HEK293 (cell line): Measurements from ENCODE around the gene MPPED1.

Experiments used
- CTCF ChIA-PET: fragments of 350-600 bp; formaldehyde crosslinking; extraction: SDS; loops from one replicate; lab custom pipeline; 2021; ENCODE audit warnings: antibody characterized with exemption; lab: Yijun Ruan, JAX
- POLR2A ChIA-PET: fragments of 300-600 bp; formaldehyde crosslinking; extraction: SDS; loops from one replicate; lab custom pipeline; 2020; ENCODE audit warnings: antibody characterized with exemption, inconsistent platforms; lab: Yijun Ruan, JAX
- H3K27ac ChIP-seq: fragments of 200-500 bp; sonication (Bioruptor generic); 2 replicates; pipeline ENCODE4 v1.5.1; 2014; ENCODE audit warnings: low read depth, low read length, control low read depth, inconsistent platforms; ENCODE audit errors: extremely low read depth
- H3K36me3 ChIP-seq, 2 experiments: fragments of 200-500 bp in 1 of 2; sonication (Bioruptor generic) in 1 of 2; 1 replicate in 1 of 2; 2 replicates in 1 of 2; pipeline ENCODE4 v1.5.1; 2014 to 2017; ENCODE audit warnings: inconsistent platforms in 2 of 2, low read length in 2 of 2; ENCODE audit not compliant: control insufficient read depth in 2 of 2, insufficient read depth in 1 of 2
- H3K4me1 ChIP-seq: fragments of 200-500 bp; sonication (Bioruptor generic); 2 replicates; pipeline ENCODE4 v1.5.1; 2014; ENCODE audit warnings: mild to moderate bottlenecking, low read length, inconsistent platforms; ENCODE audit not compliant: control insufficient read depth, insufficient read depth
- H3K4me3 ChIP-seq: 2 replicates; pipeline ENCODE4 v1.5.1; 2011; ENCODE audit warnings: low read depth, mild to moderate bottlenecking, control low read depth, low read length, moderate library complexity
- H3K9me3 ChIP-seq: fragments of 200-500 bp; sonication (Bioruptor generic); 2 replicates; pipeline ENCODE4 v1.5.1; 2014; ENCODE audit warnings: low read depth, low read length, inconsistent platforms; ENCODE audit not compliant: control insufficient read depth, insufficient read depth
- BCL11A ChIP-seq: fragments of 450-650 bp; formaldehyde crosslinking; IDR thresholded peaks from 2 replicates; pipeline ENCODE4 v1.5.1; 2016; ENCODE audit warnings: low read depth, missing biosample characterization, missing genetic modification characterization
- GLI2 ChIP-seq: fragments of 450-650 bp; formaldehyde crosslinking; IDR thresholded peaks from 2 replicates; pipeline ENCODE4; 2017; ENCODE audit warnings: missing biosample characterization, missing genetic modification characterization, low read depth, borderline replicate concordance
- GLIS2 ChIP-seq: fragments of 450-650 bp; formaldehyde crosslinking; IDR thresholded peaks from 2 replicates; pipeline ENCODE4 v1.5.1; 2016; ENCODE audit warnings: missing biosample characterization, missing genetic modification characterization
- KLF10 ChIP-seq: fragments of 450-650 bp; IDR thresholded peaks from 2 replicates; pipeline ENCODE4 v1.5.1; 2018; ENCODE audit warnings: missing biosample characterization, mild to moderate bottlenecking, missing genetic modification characterization
- PRDM1 ChIP-seq: fragments of 450-650 bp; formaldehyde crosslinking; IDR thresholded peaks from 2 replicates; pipeline ENCODE4; 2016; ENCODE audit warnings: missing biosample characterization, missing genetic modification characterization
- ZBTB1 ChIP-seq: fragments of 450-650 bp; formaldehyde crosslinking; IDR thresholded peaks from 2 replicates; pipeline ENCODE4 v1.5.1; 2016; ENCODE audit warnings: missing biosample characterization, missing genetic modification characterization
- ZBTB17 ChIP-seq: fragments of 450-650 bp; formaldehyde crosslinking; IDR thresholded peaks from 2 replicates; pipeline ENCODE4 v1.5.1; 2016; ENCODE audit warnings: missing biosample characterization, missing genetic modification characterization
- ZFP41 ChIP-seq: fragments of 450-650 bp; formaldehyde crosslinking; IDR thresholded peaks from 2 replicates; pipeline ENCODE4 v1.5.1; 2016; ENCODE audit warnings: missing biosample characterization, missing genetic modification characterization, borderline replicate concordance
- ZFP69B ChIP-seq: fragments of 450-650 bp; formaldehyde crosslinking; IDR thresholded peaks from 2 replicates; pipeline ENCODE4 v1.5.1; 2016; ENCODE audit warnings: missing biosample characterization, missing genetic modification characterization
- ZIC2 ChIP-seq: fragments of 450-650 bp; formaldehyde crosslinking; IDR thresholded peaks from 2 replicates; pipeline ENCODE4 v1.5.1; 2016; ENCODE audit warnings: missing biosample characterization, missing genetic modification characterization
- ZNF10 ChIP-seq: fragments of 450-650 bp; formaldehyde crosslinking; IDR thresholded peaks from 2 replicates; pipeline ENCODE4 v1.5.1; 2017; ENCODE audit warnings: missing biosample characterization, missing genetic modification characterization
- ZNF132 ChIP-seq: fragments of 450-650 bp; formaldehyde crosslinking; IDR thresholded peaks from 2 replicates; pipeline ENCODE4 v1.5.1; 2017; ENCODE audit warnings: missing biosample characterization, missing genetic modification characterization, borderline replicate concordance
- ZNF140 ChIP-seq: fragments of 450-650 bp; formaldehyde crosslinking; IDR thresholded peaks from 2 replicates; pipeline ENCODE4 v1.5.1; 2016; ENCODE audit warnings: missing biosample characterization, missing genetic modification characterization
- ZNF175 ChIP-seq: fragments of 450-650 bp; formaldehyde crosslinking; IDR thresholded peaks from 2 replicates; pipeline ENCODE4 v1.5.1; 2016; ENCODE audit warnings: missing biosample characterization, missing genetic modification characterization
- ZNF223 ChIP-seq: fragments of 450-650 bp; formaldehyde crosslinking; IDR thresholded peaks from 2 replicates; pipeline ENCODE4 v1.5.1; 2016; ENCODE audit warnings: missing biosample characterization, missing genetic modification characterization
- ZNF266 ChIP-seq: fragments of 450-650 bp; formaldehyde crosslinking; IDR thresholded peaks from 2 replicates; pipeline ENCODE4 v1.5.1; 2016; ENCODE audit warnings: missing biosample characterization, missing genetic modification characterization, low read depth
- ZNF274 ChIP-seq, 2 experiments: fragments of 200-500 bp in 1 of 2; fragments of 450-650 bp in 1 of 2; sonication (Bioruptor generic) in 1 of 2; formaldehyde crosslinking in 1 of 2; IDR thresholded peaks; 2 replicates each; pipeline versions ENCODE4 v1.5.1 to v1.6.1; 2014 to 2016; ENCODE audit warnings: borderline replicate concordance in 1 of 2, inconsistent platforms in 1 of 2, low read length in 1 of 2, missing biosample characterization in 1 of 2, missing genetic modification characterization in 1 of 2
- ZNF548 ChIP-seq: fragments of 450-650 bp; formaldehyde crosslinking; IDR thresholded peaks from 2 replicates; pipeline ENCODE4 v1.5.1; 2016; ENCODE audit warnings: missing biosample characterization, missing genetic modification characterization
- ZNF600 ChIP-seq: fragments of 450-650 bp; formaldehyde crosslinking; IDR thresholded peaks from 2 replicates; pipeline ENCODE4 v1.5.1; 2016; ENCODE audit warnings: missing biosample characterization, missing genetic modification characterization
- ZNF610 ChIP-seq: fragments of 450-650 bp; formaldehyde crosslinking; IDR thresholded peaks from 2 replicates; pipeline ENCODE4 v1.5.1; 2016; ENCODE audit warnings: missing biosample characterization, missing genetic modification characterization, borderline replicate concordance
- ZNF777 ChIP-seq: fragments of 450-650 bp; formaldehyde crosslinking; IDR thresholded peaks from 2 replicates; pipeline ENCODE4 v1.5.1; 2017; ENCODE audit warnings: missing biosample characterization, missing genetic modification characterization, borderline replicate concordance
- ZNF791 ChIP-seq: fragments of 450-650 bp; formaldehyde crosslinking; IDR thresholded peaks from 2 replicates; pipeline ENCODE4 v1.5.1; 2016; ENCODE audit warnings: missing biosample characterization, missing genetic modification characterization
- ZNF837 ChIP-seq: fragments of 450-650 bp; formaldehyde crosslinking; IDR thresholded peaks from 2 replicates; pipeline ENCODE4 v1.5.1; 2016; ENCODE audit warnings: missing biosample characterization, missing genetic modification characterization
- ZXDB ChIP-seq: fragments of 450-650 bp; formaldehyde crosslinking; IDR thresholded peaks from 2 replicates; pipeline ENCODE4 v1.5.1; 2016; ENCODE audit warnings: missing biosample characterization, missing genetic modification characterization
- TF ChIP-seq, protein P1 (sequence below): fragments of 450-650 bp; formaldehyde crosslinking; conservative IDR thresholded peaks from 2 replicates; pipeline ENCODE4 v1.5.1; 2016; ENCODE audit warnings: low read depth, missing biosample characterization, missing genetic modification characterization
- TF ChIP-seq, protein P2 (sequence below): fragments of 450-650 bp; formaldehyde crosslinking; IDR thresholded peaks from 2 replicates; pipeline ENCODE4 v1.5.1; 2017; ENCODE audit warnings: missing biosample characterization, missing genetic modification characterization
- TF ChIP-seq, protein P3 (sequence below): fragments of 450-650 bp; formaldehyde crosslinking; IDR thresholded peaks from 2 replicates; pipeline ENCODE4 v1.5.1; 2016; ENCODE audit warnings: missing biosample characterization, missing genetic modification characterization
- TF ChIP-seq, protein P4 (sequence below): fragments of 450-650 bp; formaldehyde crosslinking; IDR thresholded peaks from 2 replicates; pipeline ENCODE4; 2016; ENCODE audit warnings: missing biosample characterization, missing genetic modification characterization
- TF ChIP-seq, protein P5 (sequence below): fragments of 450-650 bp; formaldehyde crosslinking; IDR thresholded peaks from 2 replicates; pipeline ENCODE4 v1.5.1; 2016; ENCODE audit warnings: missing biosample characterization, missing genetic modification characterization

MPPED1 gene

DNA sequence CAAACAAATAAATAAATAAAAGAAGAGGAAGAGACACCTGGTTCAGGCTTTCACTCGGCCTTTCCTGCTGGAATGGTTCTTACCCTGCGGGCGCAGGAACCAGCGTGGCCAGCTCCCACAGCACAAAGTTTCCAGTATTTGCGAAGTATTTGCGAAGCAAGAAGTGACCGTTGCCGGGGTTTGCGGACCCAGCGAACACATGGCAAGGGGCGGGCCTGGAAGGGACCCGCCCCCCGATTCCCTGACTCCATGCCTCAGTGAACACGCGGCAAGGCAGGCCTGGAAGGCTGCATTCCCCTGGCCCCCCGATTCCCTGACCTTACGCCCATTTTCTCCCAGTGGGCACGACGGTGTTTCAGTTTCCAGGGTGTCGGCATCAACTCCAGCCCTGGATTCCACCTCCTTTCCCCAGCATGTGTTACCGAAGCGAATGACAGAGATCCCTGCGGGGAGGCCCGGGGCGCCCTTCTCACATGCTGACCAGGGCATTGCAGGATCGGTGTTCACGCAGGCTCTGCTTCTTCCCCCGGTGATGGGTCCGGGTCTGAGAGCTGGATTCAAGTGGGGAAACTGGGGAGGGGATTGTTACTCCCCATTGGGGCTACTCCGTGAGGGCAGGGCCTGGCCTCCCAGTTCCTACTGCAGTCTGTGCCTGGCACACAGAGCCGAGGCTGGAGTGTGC is 102.8 kb downstream of the MPPED1 start (continued):
- TF ChIP-seq, protein P1, sequence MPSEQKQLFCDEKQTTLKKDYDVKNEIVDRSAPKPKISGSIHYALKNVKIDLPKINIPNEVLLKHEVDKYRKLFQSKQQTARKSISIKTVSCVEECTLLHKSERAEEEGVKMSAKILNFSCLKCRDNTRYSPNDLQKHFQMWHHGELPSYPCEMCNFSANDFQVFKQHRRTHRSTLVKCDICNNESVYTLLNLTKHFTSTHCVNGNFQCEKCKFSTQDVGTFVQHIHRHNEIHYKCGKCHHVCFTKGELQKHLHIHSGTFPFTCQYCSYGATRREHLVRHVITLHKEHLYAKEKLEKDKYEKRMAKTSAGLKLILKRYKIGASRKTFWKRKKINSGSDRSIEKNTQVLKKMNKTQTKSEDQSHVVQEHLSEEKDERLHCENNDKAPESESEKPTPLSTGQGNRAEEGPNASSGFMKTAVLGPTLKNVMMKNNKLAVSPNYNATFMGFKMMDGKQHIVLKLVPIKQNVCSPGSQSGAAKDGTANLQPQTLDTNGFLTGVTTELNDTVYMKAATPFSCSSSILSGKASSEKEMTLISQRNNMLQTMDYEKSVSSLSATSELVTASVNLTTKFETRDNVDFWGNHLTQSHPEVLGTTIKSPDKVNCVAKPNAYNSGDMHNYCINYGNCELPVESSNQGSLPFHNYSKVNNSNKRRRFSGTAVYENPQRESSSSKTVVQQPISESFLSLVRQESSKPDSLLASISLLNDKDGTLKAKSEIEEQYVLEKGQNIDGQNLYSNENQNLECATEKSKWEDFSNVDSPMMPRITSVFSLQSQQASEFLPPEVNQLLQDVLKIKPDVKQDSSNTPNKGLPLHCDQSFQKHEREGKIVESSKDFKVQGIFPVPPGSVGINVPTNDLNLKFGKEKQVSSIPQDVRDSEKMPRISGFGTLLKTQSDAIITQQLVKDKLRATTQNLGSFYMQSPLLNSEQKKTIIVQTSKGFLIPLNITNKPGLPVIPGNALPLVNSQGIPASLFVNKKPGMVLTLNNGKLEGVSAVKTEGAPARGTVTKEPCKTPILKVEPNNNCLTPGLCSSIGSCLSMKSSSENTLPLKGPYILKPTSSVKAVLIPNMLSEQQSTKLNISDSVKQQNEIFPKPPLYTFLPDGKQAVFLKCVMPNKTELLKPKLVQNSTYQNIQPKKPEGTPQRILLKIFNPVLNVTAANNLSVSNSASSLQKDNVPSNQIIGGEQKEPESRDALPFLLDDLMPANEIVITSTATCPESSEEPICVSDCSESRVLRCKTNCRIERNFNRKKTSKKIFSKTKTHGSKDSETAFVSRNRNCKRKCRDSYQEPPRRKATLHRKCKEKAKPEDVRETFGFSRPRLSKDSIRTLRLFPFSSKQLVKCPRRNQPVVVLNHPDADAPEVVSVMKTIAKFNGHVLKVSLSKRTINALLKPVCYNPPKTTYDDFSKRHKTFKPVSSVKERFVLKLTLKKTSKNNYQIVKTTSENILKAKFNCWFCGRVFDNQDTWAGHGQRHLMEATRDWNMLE (tag by site-specific recombination) = no peak
- no peak for TF ChIP-seq ZFP69B (tag by site-specific recombination)
- no peak for TF ChIP-seq ZNF132

DNA sequence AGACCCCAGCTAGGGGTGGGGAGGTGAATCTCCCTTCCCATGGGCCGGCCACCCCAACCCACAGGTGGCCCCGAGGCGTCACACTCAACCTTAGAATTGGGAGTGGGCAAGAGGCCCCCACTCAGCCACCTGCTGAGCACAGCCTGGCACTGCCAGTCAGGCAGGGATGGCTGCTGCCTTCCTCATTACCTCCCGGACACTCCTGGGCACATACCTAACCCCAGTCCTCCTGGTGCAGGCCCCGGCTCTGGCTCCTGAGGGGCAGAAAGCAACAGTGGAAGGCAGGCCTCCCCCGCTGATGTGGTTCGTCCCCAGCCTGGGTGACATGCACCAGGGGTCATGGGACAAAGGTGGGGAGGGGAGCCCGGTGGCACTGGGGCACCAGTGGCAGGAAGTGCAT is 103.6 kb downstream of the MPPED1 start:
- CTCF ChIA-PET = interaction anchor here (0.8 to 1.0 kb wide), 2 partner anchors 10 to 93 kb away, joined by 3 to 4 read pairs; no protein-coding TSS in a partner anchor

DNA sequence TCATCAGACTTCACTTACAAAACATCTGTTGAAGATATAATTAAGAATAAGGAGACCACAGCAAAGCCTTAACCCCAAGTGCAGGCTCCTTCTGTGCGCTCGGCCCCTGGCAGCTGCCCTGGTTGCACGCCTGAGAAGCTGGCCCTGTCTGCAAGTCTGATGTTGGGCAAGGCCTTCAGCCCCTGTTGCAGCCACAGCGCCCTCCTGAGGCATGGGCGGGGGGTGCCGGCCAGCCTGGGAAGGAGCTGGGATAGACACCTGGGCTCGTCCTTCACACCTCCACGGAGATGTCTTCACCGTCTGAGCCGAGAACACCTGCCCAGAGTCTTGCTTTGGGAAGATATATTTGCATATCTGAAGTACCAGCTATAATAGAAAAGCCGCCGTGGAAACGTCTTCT is 104.1 kb downstream of the MPPED1 start:
- Histone ChIP-seq H3K4me1 (no peaks in the 10 kb centered on the region), H3K4me3 (no peak overlapping the region), H3K9me3 (no peaks in the 10 kb centered on the region), H3K27ac (no peak overlapping the region), H3K36me3 (no peaks in the 10 kb centered on the region)
- ChIA-PET CTCF (interaction anchor here (0.6 to 1.0 kb wide), 5 partner anchors 8 to 263 kb away, joined by 3 to 4 read pairs (median 3); no protein-coding TSS in a partner anchor), POLR2A (interaction anchor here (1.1 kb wide), 1 partner anchor 296 kb away, joined by 3 read pairs; the partner anchor contains the start of gene EFCAB6)
- no peak for TF ChIP-seq GLIS2 (tag by site-specific recombination)
- TF ChIP-seq ZBTB17 (tag by site-specific recombination) = no peak
- TF ChIP-seq ZNF777 (tag by site-specific recombination) = no peak
- no peak for TF ChIP-seq ZNF610 (tag by site-specific recombination)
- no peak for TF ChIP-seq ZNF10 (tag by site-specific recombination)
- TF ChIP-seq ZNF223 (tag by site-specific recombination) = no peak
- no peak for TF ChIP-seq ZNF175 (tag by site-specific recombination)
- no peak for TF ChIP-seq PRDM1 (tag by site-specific recombination)
- TF ChIP-seq ZXDB = no peak
- TF ChIP-seq, protein P2, sequence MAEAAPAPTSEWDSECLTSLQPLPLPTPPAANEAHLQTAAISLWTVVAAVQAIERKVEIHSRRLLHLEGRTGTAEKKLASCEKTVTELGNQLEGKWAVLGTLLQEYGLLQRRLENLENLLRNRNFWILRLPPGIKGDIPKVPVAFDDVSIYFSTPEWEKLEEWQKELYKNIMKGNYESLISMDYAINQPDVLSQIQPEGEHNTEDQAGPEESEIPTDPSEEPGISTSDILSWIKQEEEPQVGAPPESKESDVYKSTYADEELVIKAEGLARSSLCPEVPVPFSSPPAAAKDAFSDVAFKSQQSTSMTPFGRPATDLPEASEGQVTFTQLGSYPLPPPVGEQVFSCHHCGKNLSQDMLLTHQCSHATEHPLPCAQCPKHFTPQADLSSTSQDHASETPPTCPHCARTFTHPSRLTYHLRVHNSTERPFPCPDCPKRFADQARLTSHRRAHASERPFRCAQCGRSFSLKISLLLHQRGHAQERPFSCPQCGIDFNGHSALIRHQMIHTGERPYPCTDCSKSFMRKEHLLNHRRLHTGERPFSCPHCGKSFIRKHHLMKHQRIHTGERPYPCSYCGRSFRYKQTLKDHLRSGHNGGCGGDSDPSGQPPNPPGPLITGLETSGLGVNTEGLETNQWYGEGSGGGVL (tag by site-specific recombination) = no peak
- no peak for TF ChIP-seq ZNF266 (tag by site-specific recombination)
- TF ChIP-seq BCL11A = no peak
- TF ChIP-seq ZNF274 (IDR thresholded peaks at IDR 0.05; ENCODE audit: low read length) = no peak
- TF ChIP-seq ZNF274 (tag by site-specific recombination; IDR thresholded peaks at IDR 0.05; ENCODE audit: borderline replicate concordance) = no peak
- TF ChIP-seq, protein P3, sequence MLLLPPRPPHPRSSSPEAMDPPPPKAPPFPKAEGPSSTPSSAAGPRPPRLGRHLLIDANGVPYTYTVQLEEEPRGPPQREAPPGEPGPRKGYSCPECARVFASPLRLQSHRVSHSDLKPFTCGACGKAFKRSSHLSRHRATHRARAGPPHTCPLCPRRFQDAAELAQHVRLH (tag by site-specific recombination) = no peak
- TF ChIP-seq, protein P4, sequence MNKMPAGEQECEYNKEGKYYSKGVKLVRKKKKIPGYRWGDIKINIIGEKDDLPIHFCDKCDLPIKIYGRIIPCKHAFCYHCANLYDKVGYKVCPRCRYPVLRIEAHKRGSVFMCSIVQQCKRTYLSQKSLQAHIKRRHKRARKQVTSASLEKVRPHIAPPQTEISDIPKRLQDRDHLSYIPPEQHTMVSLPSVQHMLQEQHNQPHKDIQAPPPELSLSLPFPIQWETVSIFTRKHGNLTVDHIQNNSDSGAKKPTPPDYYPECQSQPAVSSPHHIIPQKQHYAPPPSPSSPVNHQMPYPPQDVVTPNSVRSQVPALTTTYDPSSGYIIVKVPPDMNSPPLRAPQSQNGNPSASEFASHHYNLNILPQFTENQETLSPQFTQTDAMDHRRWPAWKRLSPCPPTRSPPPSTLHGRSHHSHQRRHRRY (tag by site-specific recombination) = no peak

More for the DNA sequence above, 103.6 kb downstream of the MPPED1 start:
- H3K9me3 ChIP-seq = no peaks in the 10 kb centered on the region
- H3K4me1 ChIP-seq = no peaks in the 10 kb centered on the region
- H3K4me3 ChIP-seq = no peak overlapping the region
- POLR2A ChIA-PET = no interaction called here
- TF ChIP-seq ZBTB1 (tag by site-specific recombination) (no peak), ZIC2 (tag by site-specific recombination) (no peak), ZFP41 (tag by site-specific recombination) (no peak), ZNF140 (no peak), ZNF600 (tag by site-specific recombination) (no peak), GLI2 (no peak), KLF10 (tag by site-specific recombination) (no peak), ZNF791 (tag by site-specific recombination) (no peak), ZNF548 (tag by site-specific recombination) (no peak), ZNF837 (tag by site-specific recombination) (no peak)
- TF ChIP-seq, protein P5, sequence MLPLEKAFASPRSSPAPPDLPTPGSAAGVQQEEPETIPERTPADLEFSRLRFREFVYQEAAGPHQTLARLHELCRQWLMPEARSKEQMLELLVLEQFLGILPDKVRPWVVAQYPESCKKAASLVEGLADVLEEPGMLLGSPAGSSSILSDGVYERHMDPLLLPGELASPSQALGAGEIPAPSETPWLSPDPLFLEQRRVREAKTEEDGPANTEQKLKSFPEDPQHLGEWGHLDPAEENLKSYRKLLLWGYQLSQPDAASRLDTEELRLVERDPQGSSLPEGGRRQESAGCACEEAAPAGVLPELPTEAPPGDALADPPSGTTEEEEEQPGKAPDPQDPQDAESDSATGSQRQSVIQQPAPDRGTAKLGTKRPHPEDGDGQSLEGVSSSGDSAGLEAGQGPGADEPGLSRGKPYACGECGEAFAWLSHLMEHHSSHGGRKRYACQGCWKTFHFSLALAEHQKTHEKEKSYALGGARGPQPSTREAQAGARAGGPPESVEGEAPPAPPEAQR = no peak
- H3K36me3 ChIP-seq = no peaks in the 10 kb centered on the region
- H3K27ac ChIP-seq = no peak overlapping the region
